NCI-H524 treated with DMSO at 0.1 percent for 48 hours (cell line): ENCODE measurements around the gene ATP2B2.

Experiments used
- DNase-seq: peaks from one replicate; lab custom pipeline; 2025; lab: John Stamatoyannopoulos, UW

ATP2B2 gene

GRCh38 chr3:10510743-10511432, 5.5 kb upstream of the ATP2B2 start:
- DNase-seq: no peak

- no peak for DNase-seq
Measured at GRCh38 chr3:10510086-10510742, 4.8 kb upstream of the ATP2B2 start.

- no peak for DNase-seq
Measured at GRCh38 chr3:10509325-10509724, 3.9 kb upstream of the ATP2B2 start.

- no peak for DNase-seq
Measured at GRCh38 chr3:10508619-10509260, 3.4 kb upstream of the ATP2B2 start.

GRCh38 chr3:10508235-10508618, 2.8 kb upstream of the ATP2B2 start:
- DNase-seq: no peak

GRCh38 chr3:10507331-10507730, 1.9 kb upstream of the ATP2B2 start:
- no peak for DNase-seq

GRCh38 chr3:10506696-10507095, 1.3 kb upstream of the ATP2B2 start:
- DNase-seq: no peak

GRCh38 chr3:10505791-10506585, 602 bp upstream of the ATP2B2 start:
- DNase-seq: no peak

GRCh38 chr3:10504171-10505049, 976 bp downstream of the ATP2B2 start:
- DNase-seq: no peak

GRCh38 chr3:10503217-10503796, 2.1 kb downstream of the ATP2B2 start:
- DNase-seq: no peak

- DNase-seq: no peak
Measured at GRCh38 chr3:10502185-10502880, 3.1 kb downstream of the ATP2B2 start.

GRCh38 chr3:10501664-10502052, 3.7 kb downstream of the ATP2B2 start:
- DNase-seq: no peak

- no peak for DNase-seq
Measured at GRCh38 chr3:10500717-10501663, 4.4 kb downstream of the ATP2B2 start.

- no peak for DNase-seq
Measured at GRCh38 chr3:10498271-10498670, 7.1 kb downstream of the ATP2B2 start.

GRCh38 chr3:10497439-10497838, 7.9 kb downstream of the ATP2B2 start:
- no peak for DNase-seq

GRCh38 chr3:10496121-10496863, 9.1 kb downstream of the ATP2B2 start:
- no peak for DNase-seq

GRCh38 chr3:10495614-10496013, 9.8 kb downstream of the ATP2B2 start:
- DNase-seq: no peak

GRCh38 chr3:10495003-10495402, 10.4 kb downstream of the ATP2B2 start:
- no peak for DNase-seq

GRCh38 chr3:10494180-10494579, 11.2 kb downstream of the ATP2B2 start:
- DNase-seq: no peak
